ENCODE measurements around the gene SRP9. TPM values are rescaled to one million over a fixed set of nuclear protein-coding genes. Genes with fewer than 3 reads are reported as not detected.
A peak's percentile ranks its signal among the peaks of the same experiment; 100 is the strongest.
"Not testable (repeated sequence)": the region's sequence is repeated elsewhere in the genome, so short reads cannot be mapped to it uniquely, and the experiment has no call there.

SRP9 gene
- total RNA-seq, 1 donor from 2014 or later: 313 TPM

GRCh38 chr1:225772848-225773247, 4.8 kb upstream of the SRP9 start:
- Mint-ChIP-seq H3K27me3 (no peaks in the 10 kb centered on the region), H3K4me3 (no peak overlapping the region), H3K4me1 (ENCODE audit: unreplicated experiment) (peaks cover 58% of the 10 kb centered on the region), H3K27ac (peak overlapping the region; percentile 66), H3K9me3 (peaks cover 7% of the 10 kb centered on the region), H3K36me3 (no peaks in the 10 kb centered on the region)
- TF ChIP-seq CTCF (conservative IDR thresholded peaks at IDR 0.05): no peak
- DNase-seq (ENCODE audit: extremely low spot score, unreplicated experiment): no peak

GRCh38 chr1:225774281-225775147, 3.1 kb upstream of the SRP9 start:
- Mint-ChIP-seq H3K27ac (no peak overlapping the region), H3K27me3 (no peaks in the 10 kb centered on the region), H3K4me3 (no peak overlapping the region), H3K4me1 (ENCODE audit: unreplicated experiment) (peaks cover 42% of the 10 kb centered on the region), H3K36me3 (no peaks in the 10 kb centered on the region), H3K9me3 (peaks cover 6% of the 10 kb centered on the region)
- DNase-seq (ENCODE audit: extremely low spot score, unreplicated experiment): no peak
- TF ChIP-seq CTCF (conservative IDR thresholded peaks at IDR 0.05): no peak

GRCh38 chr1:225776294-225776693, 1.3 kb upstream of the SRP9 start:
- H3K27ac Mint-ChIP-seq: no peak overlapping the region
- no peaks in the 10 kb centered on the region for H3K9me3 Mint-ChIP-seq
- no peak overlapping the region for H3K4me3 Mint-ChIP-seq
- TF ChIP-seq CTCF (conservative IDR thresholded peaks at IDR 0.05): no peak
- no peaks in the 10 kb centered on the region for H3K36me3 Mint-ChIP-seq
- no peaks in the 10 kb centered on the region for H3K27me3 Mint-ChIP-seq
- H3K4me1 Mint-ChIP-seq (ENCODE audit: unreplicated experiment): peaks cover 35% of the 10 kb centered on the region
- DNase-seq (ENCODE audit: extremely low spot score, unreplicated experiment): no peak

- H3K27ac Mint-ChIP-seq: no peak overlapping the region
- no peaks in the 10 kb centered on the region for H3K27me3 Mint-ChIP-seq
- no peaks in the 10 kb centered on the region for H3K36me3 Mint-ChIP-seq
- no peak for TF ChIP-seq CTCF (conservative IDR thresholded peaks at IDR 0.05)
- DNase-seq (ENCODE audit: extremely low spot score, unreplicated experiment): no peak
- no peak overlapping the region for H3K4me3 Mint-ChIP-seq
- H3K4me1 Mint-ChIP-seq (ENCODE audit: unreplicated experiment): peaks cover 30% of the 10 kb centered on the region
- no peaks in the 10 kb centered on the region for H3K9me3 Mint-ChIP-seq
Measured at GRCh38 chr1:225777058-225777582, 506 bp upstream of the SRP9 start.

GRCh38 chr1:225778337-225778669, 677 bp downstream of the SRP9 start:
- no peak for TF ChIP-seq CTCF (conservative IDR thresholded peaks at IDR 0.05)
- DNase-seq (ENCODE audit: extremely low spot score, unreplicated experiment): no peak
- Mint-ChIP-seq H3K4me1 (ENCODE audit: unreplicated experiment) (peaks cover 31% of the 10 kb centered on the region), H3K4me3 (no peak overlapping the region), H3K27me3 (no peaks in the 10 kb centered on the region), H3K9me3 (no peaks in the 10 kb centered on the region), H3K27ac (no peak overlapping the region), H3K36me3 (peaks cover 7% of the 10 kb centered on the region)

- H3K27ac Mint-ChIP-seq; H3K9me3 Mint-ChIP-seq; H3K4me3 Mint-ChIP-seq; H3K27me3 Mint-ChIP-seq; DNase-seq (ENCODE audit: extremely low spot score, unreplicated experiment): not testable (repeated sequence)
- Mint-ChIP-seq H3K4me1 (ENCODE audit: unreplicated experiment) (peaks cover 22% of the 10 kb centered on the region), H3K36me3 (peaks cover 12% of the 10 kb centered on the region)
Measured at GRCh38 chr1:225779165-225779564, 1.5 kb downstream of the SRP9 start.

All from type B pancreatic cell (in vitro differentiated cells).